ENCODE results near the gene SMARCC1.

The SMARCC1 gene

GRCh38 chr3:47652142-47652541 lies 129.6 kb downstream of the SMARCC1 start:
- H3K4me3 ChIP-seq (ENCODE audit: low read length) = no peak overlapping the region
- no peak for TF ChIP-seq CTCF (IDR thresholded peaks at IDR 0.05; ENCODE audit: insufficient read depth, low read depth, low read length, missing control alignments)
- no peak for DNase-seq (ENCODE audit: low read depth)

DNA sequence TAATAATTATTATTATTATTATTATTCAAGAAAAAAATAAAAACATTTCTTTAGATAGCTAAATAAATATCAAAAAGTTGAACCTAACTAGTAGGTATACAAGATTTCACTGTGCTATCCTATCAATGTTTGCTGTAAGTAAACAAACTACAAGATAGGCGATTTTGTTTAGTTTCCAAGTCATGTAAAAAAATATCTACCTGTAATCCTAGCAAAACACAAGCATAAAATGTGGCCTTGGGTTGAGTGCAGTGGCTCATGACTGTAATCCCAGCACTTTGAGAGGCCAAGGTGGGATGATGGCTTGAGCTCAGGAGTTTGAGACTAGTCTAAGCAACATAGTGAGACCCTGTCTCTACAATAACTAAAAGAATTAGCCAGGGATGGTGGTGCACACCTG lies 131.4 kb downstream of the SMARCC1 start:
- no peak for TF ChIP-seq CTCF (IDR thresholded peaks at IDR 0.05; ENCODE audit: insufficient read depth, low read depth, low read length, missing control alignments)
- DNase-seq (ENCODE audit: low read depth) = no peak
- H3K4me3 ChIP-seq (ENCODE audit: low read length) = no peak overlapping the region

GRCh38 chr3:47647550-47647949 lies 134.1 kb downstream of the SMARCC1 start:
- TF ChIP-seq CTCF (IDR thresholded peaks at IDR 0.05; ENCODE audit: insufficient read depth, low read depth, low read length, missing control alignments) = no peak
- H3K4me3 ChIP-seq (ENCODE audit: low read length) = no peak overlapping the region
- DNase-seq (ENCODE audit: low read depth) = no peak

GRCh38 chr3:47646362-47646761 lies 135.3 kb downstream of the SMARCC1 start:
- no peak for TF ChIP-seq CTCF (IDR thresholded peaks at IDR 0.05; ENCODE audit: insufficient read depth, low read depth, low read length, missing control alignments)
- no peak overlapping the region for H3K4me3 ChIP-seq (ENCODE audit: low read length)
- DNase-seq (ENCODE audit: low read depth) = no peak

GRCh38 chr3:47645551-47645950 lies 136.1 kb downstream of the SMARCC1 start:
- no peak for TF ChIP-seq CTCF (IDR thresholded peaks at IDR 0.05; ENCODE audit: insufficient read depth, low read depth, low read length, missing control alignments)
- DNase-seq (ENCODE audit: low read depth) = peak; percentile 52
- no peak overlapping the region for H3K4me3 ChIP-seq (ENCODE audit: low read length)

DNA sequence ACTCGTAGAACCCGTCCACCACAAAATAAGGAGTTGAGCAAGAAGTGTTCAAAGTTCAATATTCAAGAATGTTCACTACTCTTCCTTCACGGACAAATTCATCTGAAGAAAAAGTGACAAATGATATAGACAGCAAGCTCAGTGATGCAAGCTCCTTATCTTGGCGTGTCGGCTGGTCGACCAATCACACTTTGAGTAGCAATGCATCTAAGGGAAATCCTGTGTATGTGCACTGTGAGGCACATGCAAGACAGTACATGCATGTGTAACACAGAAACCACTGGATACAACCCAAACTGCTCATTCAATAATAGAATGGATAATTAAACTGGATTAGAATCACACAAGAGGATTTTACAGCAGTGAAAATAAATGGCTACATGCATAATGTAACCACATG lies 138.6 kb downstream of the SMARCC1 start:
- TF ChIP-seq CTCF (IDR thresholded peaks at IDR 0.05; ENCODE audit: insufficient read depth, low read depth, low read length, missing control alignments) = no peak
- H3K4me3 ChIP-seq (ENCODE audit: low read length) = no peak overlapping the region
- DNase-seq (ENCODE audit: low read depth) = peak; percentile 24

GRCh38 chr3:47641739-47642138 lies 140.0 kb downstream of the SMARCC1 start:
- no peak for DNase-seq (ENCODE audit: low read depth)
- TF ChIP-seq CTCF (IDR thresholded peaks at IDR 0.05; ENCODE audit: insufficient read depth, low read depth, low read length, missing control alignments) = no peak
- H3K4me3 ChIP-seq (ENCODE audit: low read length) = no peak overlapping the region

Measured in epithelial cell of esophagus (primary cell).